MCF 10A (cell line): ENCODE measurements around the gene FRAS1. TPM values are rescaled to one million over a fixed set of nuclear protein-coding genes. Genes with fewer than 3 reads are reported as not detected.
"Not testable (repeated sequence)": the region's sequence is repeated elsewhere in the genome, so short reads cannot be mapped to it uniquely, and the experiment has no call there.

Experiments used
- BruUV-seq: library from RNA; stranded (reverse); fragments of 400-500 nt; replicated peaks from 2 replicates; lab custom pipeline; 2021; lab: Mats Ljungman, UMichigan
- CTCF ChIA-PET: fragments of 300-600 bp; sonication (Branson Sonifier 250); formaldehyde crosslinking; extraction: SDS; loops from one replicate; lab custom pipeline; 2021; ENCODE audit warnings: antibody characterized with exemption, inconsistent platforms; lab: Yijun Ruan, JAX
- POLR2A ChIA-PET: fragments of 300-600, 350-650 bp; sonication (Branson Sonifier 250); formaldehyde crosslinking; extraction: SDS; loops from one replicate; lab custom pipeline; 2020; ENCODE audit warnings: antibody characterized with exemption, inconsistent platforms; lab: Yijun Ruan, JAX
- DNase-seq: peaks from one replicate; pipeline ENCODE4 v3.0.0-alpha.2; 2018; ENCODE audit not compliant: unreplicated experiment
- H3K27ac Mint-ChIP-seq: one replicate; pipeline ENCODE4 v1.8.0; 2022; ENCODE audit warnings: mild to moderate bottlenecking, low read depth, mixed read lengths; ENCODE audit not compliant: unreplicated experiment
- H3K27me3 Mint-ChIP-seq: one replicate; pipeline ENCODE4 v1.8.0; 2022; ENCODE audit warnings: mixed read lengths; ENCODE audit not compliant: insufficient read depth, unreplicated experiment
- H3K36me3 Mint-ChIP-seq: one replicate; pipeline ENCODE4 v1.8.0; 2022; ENCODE audit warnings: mild to moderate bottlenecking, moderate library complexity, mixed read lengths; ENCODE audit not compliant: insufficient read depth, unreplicated experiment
- H3K4me1 Mint-ChIP-seq: one replicate; pipeline ENCODE4 v1.8.0; 2022; ENCODE audit warnings: mixed read lengths; ENCODE audit not compliant: insufficient read depth, unreplicated experiment
- H3K4me3 Mint-ChIP-seq: one replicate; pipeline ENCODE4 v1.8.0; 2022; ENCODE audit warnings: mild to moderate bottlenecking, moderate library complexity, mixed read lengths; ENCODE audit not compliant: unreplicated experiment
- H3K9me3 Mint-ChIP-seq: one replicate; pipeline ENCODE4 v1.8.0; 2022; ENCODE audit warnings: mixed read lengths; ENCODE audit not compliant: unreplicated experiment
- intact Hi-C: fragments of 100-400 bp; cut with micrococcal nuclease; formaldehyde crosslinking; loops from 2 replicates; pipeline ENCODE4 v1.14.1; 2022
- total RNA-seq: library from RNA; stranded (reverse); gene quantifications from 2 replicates; pipeline ENCODE4 v1.2.3, GENCODE V29; 2022
- TF ChIP-seq, protein P1 (sequence below): fragments of 200-600 bp; IDR thresholded peaks from one replicate; pipeline ENCODE4 v1.8.0; 2022; ENCODE audit warnings: antibody characterized with exemption, mild to moderate bottlenecking; ENCODE audit not compliant: unreplicated experiment

FRAS1 gene
- total RNA-seq, 1 experiment from 2014 or later = 2.0 TPM

DNA sequence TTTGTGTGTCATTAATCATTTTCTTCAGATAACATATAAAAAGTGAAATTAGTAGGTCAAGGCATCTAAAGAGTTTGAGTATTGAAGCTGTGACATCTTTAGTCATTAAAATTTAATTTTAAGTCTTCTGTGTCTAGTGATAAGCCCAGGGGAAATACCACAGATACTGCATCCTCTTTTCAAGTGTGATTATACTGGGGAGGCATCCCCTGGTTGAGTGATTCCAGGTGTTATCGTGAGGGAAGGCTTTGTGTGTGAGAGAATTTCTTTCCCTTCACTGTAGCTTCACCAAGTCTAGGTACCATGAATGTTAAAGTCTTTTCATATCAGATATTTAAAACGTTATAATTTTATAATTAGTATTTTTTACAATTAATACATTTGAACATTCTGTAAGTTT lies 193.4 kb downstream of the FRAS1 start:
- TF ChIP-seq, protein P1, sequence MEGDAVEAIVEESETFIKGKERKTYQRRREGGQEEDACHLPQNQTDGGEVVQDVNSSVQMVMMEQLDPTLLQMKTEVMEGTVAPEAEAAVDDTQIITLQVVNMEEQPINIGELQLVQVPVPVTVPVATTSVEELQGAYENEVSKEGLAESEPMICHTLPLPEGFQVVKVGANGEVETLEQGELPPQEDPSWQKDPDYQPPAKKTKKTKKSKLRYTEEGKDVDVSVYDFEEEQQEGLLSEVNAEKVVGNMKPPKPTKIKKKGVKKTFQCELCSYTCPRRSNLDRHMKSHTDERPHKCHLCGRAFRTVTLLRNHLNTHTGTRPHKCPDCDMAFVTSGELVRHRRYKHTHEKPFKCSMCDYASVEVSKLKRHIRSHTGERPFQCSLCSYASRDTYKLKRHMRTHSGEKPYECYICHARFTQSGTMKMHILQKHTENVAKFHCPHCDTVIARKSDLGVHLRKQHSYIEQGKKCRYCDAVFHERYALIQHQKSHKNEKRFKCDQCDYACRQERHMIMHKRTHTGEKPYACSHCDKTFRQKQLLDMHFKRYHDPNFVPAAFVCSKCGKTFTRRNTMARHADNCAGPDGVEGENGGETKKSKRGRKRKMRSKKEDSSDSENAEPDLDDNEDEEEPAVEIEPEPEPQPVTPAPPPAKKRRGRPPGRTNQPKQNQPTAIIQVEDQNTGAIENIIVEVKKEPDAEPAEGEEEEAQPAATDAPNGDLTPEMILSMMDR = no peak
- ChIA-PET POLR2A (no interaction called here), CTCF (no interaction called here)
- DNase-seq = no peak
- Mint-ChIP-seq H3K4me3 (no peak overlapping the region), H3K9me3 (peaks cover 7% of the 10 kb centered on the region), H3K27ac (no peak overlapping the region), H3K36me3 (no peaks in the 10 kb centered on the region), H3K4me1 (no peaks in the 10 kb centered on the region), H3K27me3 (no peaks in the 10 kb centered on the region)
- BruUV-seq = no TSS peak
- intact Hi-C loops = no loop called here

DNA sequence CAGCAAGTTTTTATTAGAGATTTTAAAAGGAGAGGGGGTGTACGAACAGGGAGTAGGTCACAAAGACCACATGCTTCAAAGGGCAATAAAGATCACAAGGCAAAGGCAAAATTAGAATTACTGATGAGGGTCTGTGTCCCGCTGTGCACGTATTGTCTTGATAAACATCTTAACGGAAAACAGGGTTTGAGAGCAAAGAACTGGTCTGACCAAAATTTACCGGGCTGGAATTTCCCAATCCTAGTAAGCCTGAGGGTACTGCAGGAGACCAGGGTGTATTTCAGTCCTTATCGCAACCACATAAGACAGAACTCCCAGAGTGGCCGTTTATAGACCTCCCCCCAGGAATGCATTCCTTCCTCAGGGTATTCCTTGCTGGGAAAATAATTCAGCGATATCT lies 195.7 kb downstream of the FRAS1 start:
- BruUV-seq, H3K36me3 Mint-ChIP-seq, H3K27ac Mint-ChIP-seq, intact Hi-C loops, H3K4me1 Mint-ChIP-seq, CTCF ChIA-PET, DNase-seq, H3K27me3 Mint-ChIP-seq, H3K9me3 Mint-ChIP-seq, H3K4me3 Mint-ChIP-seq: not testable (repeated sequence)
- POLR2A ChIA-PET = interaction anchor here (0.6 kb wide), 1 partner anchor 268 kb away, joined by 3 read pairs; no protein-coding TSS in a partner anchor

DNA sequence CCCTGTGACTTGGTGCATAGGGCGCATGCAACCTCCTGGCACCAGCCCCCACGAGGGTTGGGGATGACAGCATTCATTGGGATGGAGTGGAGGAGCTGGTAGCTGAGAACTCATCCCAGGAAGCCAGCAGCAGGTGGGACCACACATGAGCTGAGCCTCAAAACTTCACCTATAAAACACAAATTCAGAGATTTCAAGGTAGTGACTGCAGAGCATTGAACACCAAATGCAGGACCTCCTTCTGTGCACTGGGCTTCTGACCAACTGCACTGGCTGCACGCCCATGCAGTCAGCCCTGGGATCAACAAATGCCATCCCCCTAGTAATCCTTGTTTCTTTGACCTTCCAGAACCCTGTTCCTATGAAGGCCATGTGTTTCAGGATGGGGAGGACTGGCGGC lies 197.8 kb downstream of the FRAS1 start:
- DNase-seq = no peak
- peaks cover 7% of the 10 kb centered on the region for H3K9me3 Mint-ChIP-seq
- ChIA-PET POLR2A (no interaction called here), CTCF (no interaction called here)
- BruUV-seq = no TSS peak
- H3K27ac Mint-ChIP-seq = no peak overlapping the region
- H3K27me3 Mint-ChIP-seq = no peaks in the 10 kb centered on the region
- intact Hi-C loops = no loop called here
- no peak overlapping the region for H3K4me3 Mint-ChIP-seq
- H3K36me3 Mint-ChIP-seq = no peaks in the 10 kb centered on the region
- TF ChIP-seq, protein P1 = no peak
- no peaks in the 10 kb centered on the region for H3K4me1 Mint-ChIP-seq

DNA sequence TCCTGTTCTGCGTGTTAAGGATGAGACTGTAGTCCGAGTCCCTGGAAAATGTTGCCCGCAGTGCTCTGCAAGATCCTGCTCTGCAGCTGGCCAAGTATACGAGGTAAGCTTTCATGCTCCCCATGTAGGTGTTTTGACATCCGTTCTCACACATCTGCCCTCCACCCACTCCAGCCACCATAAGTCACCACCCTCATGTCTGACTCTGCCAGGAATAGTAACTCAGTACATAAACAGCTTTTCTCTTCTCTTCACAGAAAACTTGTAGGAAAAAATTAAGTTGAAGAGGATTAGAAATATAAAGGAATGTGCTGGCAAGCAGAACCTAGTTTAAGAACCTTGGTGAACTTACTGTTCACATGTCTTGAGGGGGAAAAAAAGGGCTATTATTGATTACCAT lies 207.9 kb downstream of the FRAS1 start:
- TF ChIP-seq, protein P1 = no peak
- H3K36me3 Mint-ChIP-seq = no peaks in the 10 kb centered on the region
- H3K27me3 Mint-ChIP-seq = peaks cover 8% of the 10 kb centered on the region
- BruUV-seq = no TSS peak
- no peaks in the 10 kb centered on the region for H3K9me3 Mint-ChIP-seq
- no peaks in the 10 kb centered on the region for H3K4me1 Mint-ChIP-seq
- no peak overlapping the region for H3K27ac Mint-ChIP-seq
- H3K4me3 Mint-ChIP-seq = no peak overlapping the region
- DNase-seq = no peak
- intact Hi-C loops = no loop called here
- ChIA-PET POLR2A (no interaction called here), CTCF (interaction anchor here (0.5 kb wide), 1 partner anchor 65 kb away, joined by 5 read pairs; no protein-coding TSS in a partner anchor)

DNA sequence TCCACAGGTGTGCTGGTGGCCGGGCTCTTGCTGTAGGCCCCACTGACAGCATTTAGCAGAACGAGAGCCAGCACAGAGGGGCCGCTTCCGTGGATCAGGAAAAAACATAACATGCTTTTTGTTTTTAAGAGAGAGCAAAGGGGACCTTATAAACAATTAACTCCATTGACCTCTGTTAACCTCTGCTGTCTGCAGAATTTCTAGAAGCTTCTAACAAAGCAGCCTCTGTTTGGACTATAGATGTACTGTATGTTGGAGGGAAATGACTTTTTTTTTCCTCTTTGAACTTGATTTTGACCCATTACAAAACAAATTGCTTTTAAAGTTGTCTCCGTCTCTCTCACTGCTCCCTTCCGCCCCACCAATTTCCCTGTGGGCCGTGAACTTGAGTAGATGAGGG lies 210.7 kb downstream of the FRAS1 start:
- TF ChIP-seq, protein P1 = no peak
- H3K4me3 Mint-ChIP-seq = no peak overlapping the region
- POLR2A ChIA-PET = no interaction called here
- intact Hi-C loops = no loop called here
- H3K9me3 Mint-ChIP-seq = no peaks in the 10 kb centered on the region
- no peaks in the 10 kb centered on the region for H3K36me3 Mint-ChIP-seq
- H3K4me1 Mint-ChIP-seq = no peaks in the 10 kb centered on the region
- DNase-seq = no peak
- CTCF ChIA-PET = no interaction called here
- H3K27ac Mint-ChIP-seq = no peak overlapping the region
- no TSS peak for BruUV-seq
- no peaks in the 10 kb centered on the region for H3K27me3 Mint-ChIP-seq
